Gastrocnemius medialis (tissue), 4 donors: ENCODE results near the gene CXCL8. TPM values are rescaled to one million over a fixed set of nuclear protein-coding genes. Genes with fewer than 3 reads are reported as not detected.

ENCODE experiments used
- ATAC-seq, 2 donors: fragments of 150-250 bp; one replicate each; pipeline ENCODE4 v1.9.1; 2016
- DNase-seq, 2 donors: peaks; one replicate each; pipeline ENCODE4 v3.0.0-alpha.2; 2019
- H3K27ac ChIP-seq, 4 donors: fragments of 200-600 bp; sonication (generic); 1 replicate in 1 of 4; 2 replicates in 3 of 4; pipeline ENCODE4 v1.5.1; 2016 to 2018; ENCODE audit warnings: mild to moderate bottlenecking in 2 of 4, moderate library complexity in 1 of 4
- H3K27me3 ChIP-seq, 3 donors: fragments of 200-600 bp; sonication (generic) in 2 of 3; 1 replicate in 1 of 3; 2 replicates in 2 of 3; pipeline versions ENCODE4 v1.5.1 to v1.6.0; 2016 to 2019; ENCODE audit warnings: mild to moderate bottlenecking in 1 of 3, moderate library complexity in 1 of 3
- H3K36me3 ChIP-seq, 2 donors: fragments of 200-600 bp; sonication (generic) in 1 of 2; one replicate each; pipeline ENCODE4 v1.5.1; 2017 to 2018
- H3K4me1 ChIP-seq, 2 donors: fragments of 200-600 bp; sonication (generic) in 1 of 2; one replicate each; pipeline ENCODE4 v1.5.1; 2016 to 2017; ENCODE audit warnings: mild to moderate bottlenecking in 2 of 2
- H3K4me3 ChIP-seq, 4 donors: fragments of 200-600 bp; sonication (generic) in 3 of 4; 1 replicate in 1 of 4; 2 replicates in 3 of 4; pipeline ENCODE4 v1.5.1; 2016 to 2019; ENCODE audit warnings: mild to moderate bottlenecking in 2 of 4
- H3K9me3 ChIP-seq, 3 donors: fragments of 200-600 bp; sonication (generic) in 2 of 3; 1 replicate in 1 of 3; 2 replicates in 2 of 3; pipeline ENCODE4 v1.5.1; 2016 to 2019
- POLR2A ChIP-seq, 2 donors: fragments of 450-650 bp; IDR thresholded peaks; one replicate each; pipeline ENCODE4 v1.6.1; 2017; ENCODE audit warnings: antibody characterized with exemption in 2 of 2, mild to moderate bottlenecking in 2 of 2, moderate library complexity in 2 of 2
- in situ Hi-C, 4 donors: fragments of 200-750 bp; cut with MboI; loops; one replicate each; pipeline versions ENCODE4 v1.15.0 to v1.8.0; 2017; ENCODE audit warnings: low sequenced_read_pairs in 4 of 4
- intact Hi-C: fragments of 100-400 bp; cut with DNase I; formaldehyde crosslinking; loops from one replicate; pipeline ENCODE4 v1.15.1; 2023; ENCODE audit warnings: low total_unique reads
- total RNA-seq, 4 donors: library from RNA; depleted of rRNA; stranded (reverse); fragments of >200 nt; gene quantifications; one replicate each; pipeline versions ENCODE4 v1.1.0 to v1.2.3, GENCODE V29; 2016
- TF ChIP-seq, protein P1 (sequence below), 5 experiments: fragments of 450-650 bp in 3 of 5; fragments of 200-600 bp in 2 of 5; sonication (generic) in 2 of 5; IDR thresholded peaks in 4 of 5; conservative IDR thresholded peaks in 1 of 5; 1 replicate in 4 of 5; 2 replicates in 1 of 5; pipeline ENCODE4 v1.5.1; 2016 to 2019; ENCODE audit warnings: antibody characterized with exemption in 5 of 5, mild to moderate bottlenecking in 3 of 5, moderate library complexity in 3 of 5

Gene CXCL8
- total RNA-seq, 4 donors from 2014 or later, result 0.22 to 1.9 (median 1.3) TPM

DNA sequence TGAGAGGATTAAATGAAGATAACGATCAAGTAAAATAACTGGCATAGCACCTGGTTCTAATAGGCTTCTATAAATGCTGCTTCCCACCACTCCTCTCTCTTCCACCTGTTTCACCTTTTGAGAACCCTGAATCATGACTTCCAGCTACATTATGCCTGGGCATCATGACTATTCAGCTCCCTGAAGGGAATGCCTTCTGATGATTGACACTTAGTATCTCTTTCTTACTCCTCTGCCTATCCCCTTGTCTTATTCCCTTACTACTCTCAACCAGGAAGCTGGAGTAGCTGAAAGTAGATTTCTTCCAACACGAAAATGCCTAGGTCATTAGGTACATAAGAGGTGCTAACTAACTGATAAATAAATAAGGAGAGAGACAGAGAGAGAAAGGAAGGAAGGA, 24.7 kb upstream of the CXCL8 start:
- H3K27ac ChIP-seq, result no peak overlapping the region
- H3K4me1 ChIP-seq, result no peaks in the 10 kb centered on the region
- H3K4me3 ChIP-seq, result no peak overlapping the region
- no peaks in the 10 kb centered on the region for H3K36me3 ChIP-seq
- no peak for TF ChIP-seq POLR2A (IDR thresholded peaks at IDR 0.05)
- TF ChIP-seq, protein P1, sequence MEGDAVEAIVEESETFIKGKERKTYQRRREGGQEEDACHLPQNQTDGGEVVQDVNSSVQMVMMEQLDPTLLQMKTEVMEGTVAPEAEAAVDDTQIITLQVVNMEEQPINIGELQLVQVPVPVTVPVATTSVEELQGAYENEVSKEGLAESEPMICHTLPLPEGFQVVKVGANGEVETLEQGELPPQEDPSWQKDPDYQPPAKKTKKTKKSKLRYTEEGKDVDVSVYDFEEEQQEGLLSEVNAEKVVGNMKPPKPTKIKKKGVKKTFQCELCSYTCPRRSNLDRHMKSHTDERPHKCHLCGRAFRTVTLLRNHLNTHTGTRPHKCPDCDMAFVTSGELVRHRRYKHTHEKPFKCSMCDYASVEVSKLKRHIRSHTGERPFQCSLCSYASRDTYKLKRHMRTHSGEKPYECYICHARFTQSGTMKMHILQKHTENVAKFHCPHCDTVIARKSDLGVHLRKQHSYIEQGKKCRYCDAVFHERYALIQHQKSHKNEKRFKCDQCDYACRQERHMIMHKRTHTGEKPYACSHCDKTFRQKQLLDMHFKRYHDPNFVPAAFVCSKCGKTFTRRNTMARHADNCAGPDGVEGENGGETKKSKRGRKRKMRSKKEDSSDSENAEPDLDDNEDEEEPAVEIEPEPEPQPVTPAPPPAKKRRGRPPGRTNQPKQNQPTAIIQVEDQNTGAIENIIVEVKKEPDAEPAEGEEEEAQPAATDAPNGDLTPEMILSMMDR (IDR thresholded peaks at IDR 0.05 in 4 of 5, conservative IDR thresholded peaks at IDR 0.05 in 1 of 5), result no peak
- intact Hi-C loops (no loop called here), in situ Hi-C loops (no loop called here)
- DNase-seq (no peak), ATAC-seq (no peak)
- no peaks in the 10 kb centered on the region for H3K9me3 ChIP-seq
- H3K27me3 ChIP-seq, result no peaks in the 10 kb centered on the region

- ATAC-seq (no peak), DNase-seq (no peak)
- H3K4me3 ChIP-seq, result no peak overlapping the region
- H3K27me3 ChIP-seq, result no peaks in the 10 kb centered on the region
- intact Hi-C loops, result no loop called here
- in situ Hi-C loops, result no loop called here
- no peaks in the 10 kb centered on the region for H3K36me3 ChIP-seq
- no peak overlapping the region for H3K27ac ChIP-seq
- H3K9me3 ChIP-seq, result no peaks in the 10 kb centered on the region
- H3K4me1 ChIP-seq, result no peaks in the 10 kb centered on the region
- TF ChIP-seq POLR2A (IDR thresholded peaks at IDR 0.05), result no peak
These were observed 21.7 kb upstream of the CXCL8 start for GRCh38 chr4:73718375-73719373.

DNA sequence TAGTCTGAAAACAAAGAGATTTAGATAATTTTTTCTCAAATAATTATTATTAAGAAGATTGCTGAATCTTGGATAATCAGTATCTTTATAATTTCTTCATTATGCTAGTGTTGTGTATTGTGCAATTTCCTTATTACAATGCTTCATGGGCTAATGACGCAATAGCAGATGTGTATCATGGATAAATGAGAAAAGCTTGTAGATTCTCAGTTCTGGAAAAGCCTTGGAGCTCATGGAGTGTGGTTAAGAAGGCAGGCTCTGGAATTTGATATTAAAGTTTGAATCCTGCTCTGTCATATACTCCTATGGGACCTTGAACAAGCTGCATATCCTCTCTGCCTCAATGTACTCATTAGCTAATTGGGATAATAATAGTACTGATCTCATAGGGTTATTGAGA, 18.9 kb upstream of the CXCL8 start:
- in situ Hi-C loops, result no loop called here
- Histone ChIP-seq H3K9me3 (no peaks in the 10 kb centered on the region), H3K4me3 (no peak overlapping the region), H3K27ac (no peak overlapping the region), H3K4me1 (no peaks in the 10 kb centered on the region), H3K36me3 (no peaks in the 10 kb centered on the region), H3K27me3 (no peaks in the 10 kb centered on the region)
- ATAC-seq (peak in 1 of 2 donors; percentile 54), DNase-seq (no peak)
- intact Hi-C loops, result loop anchor here (10.0 kb wide), 1 partner anchor 413 kb away; no protein-coding TSS in a partner anchor
- TF ChIP-seq, protein P1 (IDR thresholded peaks at IDR 0.05 in 4 of 5, conservative IDR thresholded peaks at IDR 0.05 in 1 of 5), result no peak
- TF ChIP-seq POLR2A (IDR thresholded peaks at IDR 0.05), result no peak

DNA sequence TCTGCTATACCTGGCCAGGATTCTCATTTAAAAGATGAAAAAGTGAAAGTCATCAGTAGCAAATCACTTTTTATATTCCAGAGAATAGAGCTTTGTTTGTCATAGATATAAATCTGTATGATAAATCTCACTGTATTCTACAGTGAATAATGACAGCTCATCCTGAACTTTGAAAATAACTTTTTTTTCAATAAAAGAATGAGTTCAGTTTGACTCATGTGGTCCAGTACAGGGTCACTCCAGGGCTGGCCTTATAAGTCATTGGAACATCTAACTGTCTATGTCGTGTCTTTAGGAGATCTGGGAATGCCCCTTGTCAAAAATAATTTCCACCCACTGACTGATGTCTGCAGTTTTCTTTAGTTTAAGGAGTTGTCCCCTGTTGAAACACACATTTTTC, 18.5 kb upstream of the CXCL8 start:
- TF ChIP-seq, protein P1 (IDR thresholded peaks at IDR 0.05 in 4 of 5, conservative IDR thresholded peaks at IDR 0.05 in 1 of 5), result no peak
- TF ChIP-seq POLR2A (IDR thresholded peaks at IDR 0.05), result no peak
- no peaks in the 10 kb centered on the region for H3K36me3 ChIP-seq
- in situ Hi-C loops, result no loop called here
- ATAC-seq, result no peak
- H3K4me3 ChIP-seq, result no peak overlapping the region
- no peaks in the 10 kb centered on the region for H3K4me1 ChIP-seq
- no peaks in the 10 kb centered on the region for H3K9me3 ChIP-seq
- H3K27ac ChIP-seq, result no peak overlapping the region
- DNase-seq, result no peak
- no peaks in the 10 kb centered on the region for H3K27me3 ChIP-seq
- intact Hi-C loops, result loop anchor here (10.0 kb wide), 1 partner anchor 413 kb away; no protein-coding TSS in a partner anchor

DNA sequence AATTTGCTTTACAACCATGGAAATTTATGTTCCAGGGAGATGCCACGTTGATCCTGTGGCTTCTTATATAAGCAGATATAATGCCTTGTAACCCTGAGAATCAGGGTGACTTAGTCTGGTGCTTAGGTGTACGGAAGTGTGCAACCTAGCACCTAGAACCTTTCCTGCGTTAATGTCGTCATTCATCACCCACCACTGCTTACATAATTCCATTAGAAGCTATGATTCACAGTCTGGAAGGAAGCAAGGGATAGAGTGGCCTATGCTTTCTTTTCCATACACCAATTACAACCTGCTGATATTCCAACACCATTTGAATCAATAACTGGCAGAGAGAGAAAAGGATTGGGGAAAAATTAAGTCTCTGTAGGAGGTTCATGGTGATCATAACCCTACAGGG, 17.3 kb upstream of the CXCL8 start:
- Histone ChIP-seq H3K27ac (no peak overlapping the region), H3K4me3 (no peak overlapping the region), H3K4me1 (no peaks in the 10 kb centered on the region), H3K27me3 (no peaks in the 10 kb centered on the region), H3K36me3 (no peaks in the 10 kb centered on the region), H3K9me3 (no peaks in the 10 kb centered on the region)
- intact Hi-C loops (loop anchor here (10.0 kb wide), 1 partner anchor 412 kb away; no protein-coding TSS in a partner anchor), in situ Hi-C loops (no loop called here)
- DNase-seq, result no peak
- no peak for TF ChIP-seq POLR2A (IDR thresholded peaks at IDR 0.05)
- TF ChIP-seq, protein P1 (IDR thresholded peaks at IDR 0.05 in 4 of 5, conservative IDR thresholded peaks at IDR 0.05 in 1 of 5), result no peak
- ATAC-seq, result no peak
